H1 (cell line): ENCODE results near the gene PRSS38. TPM values are rescaled to one million over a fixed set of nuclear protein-coding genes. Genes with fewer than 3 reads are reported as not detected.

Source experiments
- CTCF ChIA-PET: fragments of 300-600 bp; sonication (Branson Sonifier 250); formaldehyde crosslinking; loops from one replicate; lab custom pipeline; 2021; ENCODE audit not compliant: partially characterized antibody; lab: Charles Lee
- POLR2A ChIA-PET: fragments of 300-600 bp; sonication (Branson Sonifier 250); formaldehyde crosslinking; loops from one replicate; lab custom pipeline; 2021; ENCODE audit warnings: inconsistent platforms; ENCODE audit not compliant: partially characterized antibody; lab: Charles Lee
- DNase-seq, 2 experiments: peaks; one replicate each; pipeline versions ENCODE4 v3.0.0 to v3.0.0-alpha.2; 2010 to 2022; ENCODE audit warnings: low spot score in 2 of 2, low read depth in 1 of 2, mixed read lengths in 1 of 2
- FAIRE-seq: peaks from 2 replicates; lab custom pipeline; 2011; peaks lifted over from hg19 to GRCh38; lab: Jason Lieb, UNC
- H2AFZ ChIP-seq: 2 replicates; pipeline ENCODE4 v1.8.1; 2012; ENCODE audit warnings: low read length, inconsistent platforms
- H2AK5ac ChIP-seq: 2 replicates; pipeline ENCODE4 v1.6.1; 2013; ENCODE audit warnings: low read depth, low read length
- H2BK120ac ChIP-seq: replicated peaks from 2 replicates; pipeline ENCODE3; 2013; ENCODE audit warnings: low read depth, low read length, inconsistent platforms
- H2BK12ac ChIP-seq: 2 replicates; pipeline ENCODE4 v1.6.1; 2013; ENCODE audit warnings: low read depth, low read length
- H2BK15ac ChIP-seq: 2 replicates; pipeline ENCODE4 v1.6.1; 2013; ENCODE audit warnings: low read length
- H2BK20ac ChIP-seq: 2 replicates; pipeline ENCODE4 v1.6.1; 2013; ENCODE audit warnings: low read length
- H2BK5ac ChIP-seq: 2 replicates; pipeline ENCODE4 v1.6.1; 2013; ENCODE audit warnings: low read depth, low read length
- H3K14ac ChIP-seq: 2 replicates; pipeline ENCODE4 v1.6.1; 2013; ENCODE audit warnings: inconsistent platforms; ENCODE audit not compliant: insufficient read length
- H3K18ac ChIP-seq: 2 replicates; pipeline ENCODE4 v1.6.1; 2013; ENCODE audit warnings: low read length; ENCODE audit errors: extremely low read depth
- H3K23ac ChIP-seq: 2 replicates; pipeline ENCODE4 v1.6.1; 2013; ENCODE audit warnings: inconsistent platforms; ENCODE audit not compliant: insufficient read length
- H3K23me2 ChIP-seq: 2 replicates; pipeline ENCODE4 v1.6.1; 2013; ENCODE audit warnings: low read depth, low read length
- H3K27ac ChIP-seq: 2 replicates; pipeline ENCODE4 v1.6.1; 2011; ENCODE audit warnings: low read depth, low read length, inconsistent platforms
- H3K27me3 ChIP-seq, 4 experiments: replicated peaks in 1 of 4; 1 replicate in 1 of 4; 2 replicates in 3 of 4; pipeline versions ENCODE4 v1.6.1 to v1.8.1; 2011 to 2013; ENCODE audit warnings: low read length in 3 of 4, mild to moderate bottlenecking in 3 of 4, inconsistent platforms in 2 of 4, mixed read lengths in 2 of 4, moderate library complexity in 1 of 4; ENCODE audit not compliant: control insufficient read depth in 3 of 4, insufficient read depth in 3 of 4; ENCODE audit errors: extremely low read depth in 1 of 4
- H3K36me3 ChIP-seq, 4 experiments: 2 replicates each; pipeline versions ENCODE4 v1.6.1 to v1.8.1; 2011 to 2013; ENCODE audit warnings: mild to moderate bottlenecking in 4 of 4, low read length in 3 of 4, moderate library complexity in 2 of 4, control low read depth in 1 of 4, inconsistent platforms in 1 of 4; ENCODE audit not compliant: insufficient read depth in 4 of 4, control insufficient read depth in 2 of 4
- H3K4ac ChIP-seq: replicated peaks from 2 replicates; pipeline ENCODE3; 2013; ENCODE audit warnings: low read length, low read depth, mixed read lengths, inconsistent platforms; ENCODE audit not compliant: insufficient read length
- H3K4me1 ChIP-seq, 4 experiments: replicated peaks in 1 of 4; 1 replicate in 1 of 4; 2 replicates in 3 of 4; pipeline versions ENCODE4 v1.6.1 to v1.8.1; 2011 to 2013; ENCODE audit warnings: low read length in 3 of 4, inconsistent platforms in 2 of 4, mixed read lengths in 1 of 4; ENCODE audit not compliant: insufficient read depth in 4 of 4, control insufficient read depth in 3 of 4
- H3K4me2 ChIP-seq, 2 experiments: 2 replicates each; pipeline versions ENCODE4 v1.6.1 to v1.8.1; 2011 to 2013; ENCODE audit warnings: low read depth in 2 of 2, low read length in 2 of 2, control low read depth in 1 of 2, inconsistent platforms in 1 of 2, mild to moderate bottlenecking in 1 of 2; ENCODE audit not compliant: insufficient read depth in 1 of 2
- H3K4me3 ChIP-seq, 4 experiments: fragments of 200-600, 300-600 bp in 1 of 4; sonication (generic), shearing (Covaris generic), sonication (Bioruptor Twin) in 1 of 4; 2 replicates each; pipeline versions ENCODE4 v1.5.1 to v1.8.1; 2011 to 2016; ENCODE audit warnings: low read length in 4 of 4, low read depth in 3 of 4, control low read depth in 2 of 4, inconsistent platforms in 2 of 4, mild to moderate bottlenecking in 2 of 4, mixed read lengths in 1 of 4, moderate library complexity in 1 of 4; ENCODE audit not compliant: insufficient read depth in 2 of 4; ENCODE audit errors: extremely low read depth in 1 of 4
- H3K56ac ChIP-seq: replicated peaks from 2 replicates; pipeline ENCODE3; 2013; ENCODE audit warnings: low read depth, mild to moderate bottlenecking, mixed read lengths, low read length, inconsistent platforms; ENCODE audit not compliant: insufficient read length
- H3K79me1 ChIP-seq: 2 replicates; pipeline ENCODE4 v1.6.1; 2013; ENCODE audit warnings: low read depth, low read length, control low read depth
- H3K79me2 ChIP-seq, 2 experiments: 2 replicates each; pipeline versions ENCODE4 v1.6.1 to v1.8.1; 2012 to 2013; ENCODE audit warnings: low read length in 2 of 2, mild to moderate bottlenecking in 2 of 2, inconsistent platforms in 1 of 2; ENCODE audit not compliant: insufficient read depth in 2 of 2, control insufficient read depth in 1 of 2
- H3K9ac ChIP-seq, 4 experiments: replicated peaks in 1 of 4; 1 replicate in 1 of 4; 2 replicates in 3 of 4; pipeline versions ENCODE4 v1.6.1 to v1.8.1; 2011 to 2013; ENCODE audit warnings: low read depth in 3 of 4, low read length in 3 of 4, control low read depth in 2 of 4, mild to moderate bottlenecking in 2 of 4, moderate library complexity in 2 of 4, inconsistent platforms in 1 of 4; ENCODE audit errors: extremely low read depth in 1 of 4
- H3K9me3 ChIP-seq, 2 experiments: 2 replicates each; pipeline versions ENCODE4 v1.6.1 to v1.8.1; 2012 to 2013; ENCODE audit warnings: mild to moderate bottlenecking in 2 of 2, moderate library complexity in 2 of 2, control low read depth in 1 of 2, inconsistent platforms in 1 of 2, low read depth in 1 of 2, low read length in 1 of 2, mixed read lengths in 1 of 2; ENCODE audit not compliant: insufficient read depth in 2 of 2
- H4K20me1 ChIP-seq, 2 experiments: replicated peaks in 1 of 2; 2 replicates each; pipeline versions ENCODE3 to v1.8.1; 2011 to 2013; ENCODE audit warnings: inconsistent platforms in 2 of 2, low read length in 2 of 2, mild to moderate bottlenecking in 1 of 2; ENCODE audit not compliant: insufficient read depth in 2 of 2, control insufficient read depth in 1 of 2
- H4K5ac ChIP-seq: 2 replicates; pipeline ENCODE4 v1.6.1; 2013; ENCODE audit warnings: low read length, low read depth, mixed read lengths, inconsistent platforms; ENCODE audit not compliant: insufficient read length
- H4K8ac ChIP-seq: 2 replicates; pipeline ENCODE4 v1.8.0; 2013; ENCODE audit warnings: mild to moderate bottlenecking, moderate library complexity, low read length, inconsistent platforms; ENCODE audit not compliant: insufficient read depth; ENCODE audit errors: extremely low read depth
- H4K91ac ChIP-seq: replicated peaks from 2 replicates; pipeline ENCODE3; 2013; ENCODE audit warnings: low read length, mixed read lengths, inconsistent platforms; ENCODE audit not compliant: insufficient read length
- CBX8 ChIP-seq: fragments of 300-800, 300-1000 bp; sonication (generic); IDR thresholded peaks from 2 replicates; pipeline ENCODE4 v1.7.1; 2016; ENCODE audit warnings: low read depth, low read length, borderline replicate concordance
- CTCF ChIP-seq, 3 experiments: IDR thresholded peaks; 1 replicate in 2 of 3; 2 replicates in 1 of 3; pipeline versions ENCODE4 v1.5.1 to v1.6.1; 2011; ENCODE audit warnings: low read length in 3 of 3, mild to moderate bottlenecking in 3 of 3, inconsistent platforms in 2 of 3, low read depth in 1 of 3, moderate library complexity in 1 of 3; ENCODE audit not compliant: insufficient read depth in 1 of 3; ENCODE audit errors: control extremely low read depth in 1 of 3
- GTF2F1 ChIP-seq: IDR thresholded peaks from 2 replicates; pipeline ENCODE4 v1.6.1; 2012; ENCODE audit warnings: low read depth, low read length, improper control_type of control experiment, borderline replicate concordance
- HDAC2 ChIP-seq, 2 experiments: fragments of 300-600 bp in 1 of 2; sonication (generic) in 1 of 2; IDR thresholded peaks; 2 replicates each; pipeline ENCODE4 v1.6.1; 2011 to 2012; ENCODE audit warnings: low read depth in 2 of 2, low read length in 2 of 2, mild to moderate bottlenecking in 2 of 2, moderate library complexity in 2 of 2, borderline replicate concordance in 1 of 2, inconsistent platforms in 1 of 2
- PHF8 ChIP-seq: fragments of 200-600 bp; sonication (generic); conservative IDR thresholded peaks from 2 replicates; pipeline ENCODE4 v1.7.1; 2012; ENCODE audit warnings: low read depth, mild to moderate bottlenecking, inconsistent platforms, low read length, moderate library complexity
- RXRA ChIP-seq: IDR thresholded peaks from 2 replicates; pipeline ENCODE4 v1.6.1; 2011; ENCODE audit warnings: low read depth, mild to moderate bottlenecking, low read length, moderate library complexity; ENCODE audit not compliant: insufficient read depth
- SIRT6 ChIP-seq: IDR thresholded peaks from one replicate; pipeline ENCODE4 v1.7.1; 2012; ENCODE audit warnings: low read length, inconsistent platforms
- SP4 ChIP-seq: IDR thresholded peaks from 2 replicates; pipeline ENCODE4 v1.6.1; 2012; ENCODE audit warnings: low read length, inconsistent platforms
- TAF7 ChIP-seq: optimal IDR thresholded peaks from 2 replicates; pipeline ENCODE3; 2011; ENCODE audit warnings: low read depth, mild to moderate bottlenecking, inconsistent platforms, low read length, moderate library complexity, borderline replicate concordance
- TBP ChIP-seq: IDR thresholded peaks from 2 replicates; pipeline ENCODE4 v1.6.1; 2011; ENCODE audit warnings: low read depth, low read length, improper control_type of control experiment
- WGBS, 2 experiments: shearing (Covaris generic) in 1 of 2; methylation state at CpG; one replicate each; pipeline versions ENCODE4 v1.1.6 to v1.1.7; 2013 to 2015; ENCODE audit warnings: low lambda C conversion rate in 2 of 2, mixed read lengths in 2 of 2, inconsistent platforms in 1 of 2, low coverage in 1 of 2, missing lambda C conversion rate in 1 of 2; ENCODE audit not compliant: insufficient replicate concordance in 2 of 2, insufficient coverage in 1 of 2, insufficient read length in 1 of 2; ENCODE audit errors: extremely low coverage in 1 of 2, missing lambda C conversion rate in 1 of 2; 5-methylcytosine and 5-hydroxymethylcytosine counted together
- polyA plus RNA-seq, 7 experiments: library from polyadenylated mRNA; depleted of rRNA in 3 of 7; stranded (reverse) in 5 of 7; unstranded in 2 of 7; fragments of >200 nt in 5 of 7; fragments of 200-250 nt in 2 of 7; gene quantifications; 1 replicate in 5 of 7; 2 replicates in 1 of 7; 4 replicates in 1 of 7; pipeline versions ENCODE4 v1.2.1 to v1.2.3, GENCODE V29; 2011 to 2013; ENCODE audit warnings: missing spikeins in 2 of 7, mixed read lengths in 2 of 7
- total RNA-seq: library from RNA; stranded (reverse); fragmentation: NEBNext Ultra II Directional; extraction: Animal tissue kit (Norgen Biotek cat#: 25700); gene quantifications from 2 replicates; pipeline ENCODE4 v1.2.1, GENCODE V29; 2021

Gene PRSS38
- total and polyA plus RNA-seq, 2 of the 8 experiments (the other 6 are each of a cell fraction or from before 2014, with no cell fraction given): not detected

GRCh38 chr1:227883641-227884301 lies 68.3 kb downstream of the PRSS38 start:
- WGBS, 2 experiments: 95% methylated on average over 15 of the region's 15 CpGs; no CpG with 5 or more reads in 1 of the 2 experiments
- Histone ChIP-seq H2BK15ac (no peak overlapping the region), H2BK5ac (no peak overlapping the region), H3K4me3 (no peak overlapping the region), H2BK12ac (0 out of 2 replicates have a peak overlapping the region, but pooled peaks have one; percentile 27), H2BK20ac (no peak overlapping the region), H4K8ac (no peak overlapping the region; the same call in 1 of the 2 replicates), H3K27ac (no peak overlapping the region), H2BK120ac (no peak overlapping the region), H3K4me1 (peaks cover 0 to 17% (median 11%) of the 10 kb centered on the region in 4 experiments; a peak in 6 of 7 replicates), H3K79me1 (no peaks in the 10 kb centered on the region), H4K91ac (no peak overlapping the region), H4K5ac (no peak overlapping the region), H4K20me1 (no peaks in the 10 kb centered on the region), H3K9me3 (no peaks in the 10 kb centered on the region), H3K27me3 (no peaks in the 10 kb centered on the region; a peak in 2 of 7 replicates), H3K9ac (no peak overlapping the region), H2AK5ac (no peak overlapping the region), H3K14ac (no peak overlapping the region), H3K23me2 (peaks cover 13% of the 10 kb centered on the region; the same call in 1 of the 2 replicates), H3K4ac (no peak overlapping the region), H3K23ac (no peak overlapping the region), H3K56ac (no peak overlapping the region), H3K18ac (no peak overlapping the region), H3K4me2 (no peak overlapping the region), H2AFZ (no peak overlapping the region), H3K36me3 (no peaks in the 10 kb centered on the region), H3K79me2 (no peaks in the 10 kb centered on the region)
- CTCF ChIA-PET: interaction anchor here (0.6 to 0.9 kb wide), 3 partner anchors 13 to 21 kb away, joined by 3 read pairs; no protein-coding TSS in a partner anchor
- FAIRE-seq (no peak), DNase-seq (no peak)
- POLR2A ChIA-PET: no interaction called here
- TF ChIP-seq TAF7 (no peak), RXRA (no peak), SIRT6 (no peak), SP4 (no peak), GTF2F1 (no peak), CBX8 (no peak), TBP (no peak), CTCF (IDR thresholded peaks at IDR 0.05; ENCODE audit: control extremely low read depth in 1 of 3, insufficient read depth in 1 of 3, low read depth in 1 of 3, low read length in 3 of 3) (no peak), HDAC2 (IDR thresholded peaks at IDR 0.05; ENCODE audit: borderline replicate concordance in 1 of 2, low read depth in 2 of 2, low read length in 2 of 2) (no peak), PHF8 (no peak)
